ENCODE data around the gene PSMA6.

Gene PSMA6

GRCh38 chr14:35258420-35258819 is 33.8 kb upstream of the PSMA6 start:
- POLR2A ChIA-PET: interaction anchor here (0.9 kb wide), 1 partner anchor 146 kb away, joined by 3 read pairs; the partner anchor contains the start of gene NFKBIA
- CTCF ChIA-PET: interaction anchor here (0.9 kb wide), 1 partner anchor 163 kb away, joined by 3 read pairs; no protein-coding TSS in a partner anchor
- Histone ChIP-seq H3K4me3 (ENCODE audit: low read depth, low read length) (no peak overlapping the region), H3K27ac (ENCODE audit: extremely low read depth, low read depth, low read length) (no peak overlapping the region), H3K9me3 (ENCODE audit: control insufficient read depth, insufficient read depth, low read depth, low read length) (no peaks in the 10 kb centered on the region), H3K36me3 (ENCODE audit: control insufficient read depth in 2 of 2, insufficient read depth in 1 of 2, low read length in 2 of 2) (peaks cover 0 to 8% of the 10 kb centered on the region in 2 experiments; a peak in 2 of 3 replicates), H3K4me1 (ENCODE audit: control insufficient read depth, insufficient read depth, low read length) (no peaks in the 10 kb centered on the region)
- TF ChIP-seq EGR2 (tag by site-specific recombination; IDR thresholded peaks at IDR 0.05; ENCODE audit: low read depth) (0 out of 2 replicates have a peak, but pooled peaks have one; percentile 20), ZNF223 (tag by site-specific recombination; IDR thresholded peaks at IDR 0.05) (no peak)

- H3K4me1 ChIP-seq (ENCODE audit: control insufficient read depth, insufficient read depth, low read length): no peaks in the 10 kb centered on the region
- ChIA-PET POLR2A (no interaction called here), CTCF (interaction anchor here (0.6 to 1.3 kb wide), 2 partner anchors 47 to 169 kb away, joined by 3 read pairs; no protein-coding TSS in a partner anchor)
- no peak overlapping the region for H3K4me3 ChIP-seq (ENCODE audit: low read depth, low read length)
- H3K27ac ChIP-seq (ENCODE audit: extremely low read depth, low read depth, low read length): no peak overlapping the region
- TF ChIP-seq ZNF561 (tag by site-specific recombination; IDR thresholded peaks at IDR 0.05; ENCODE audit: borderline replicate concordance) (no peak), ZIC2 (tag by site-specific recombination; IDR thresholded peaks at IDR 0.05) (no peak), ZNF223 (tag by site-specific recombination; IDR thresholded peaks at IDR 0.05) (no peak), ZNF239 (tag by site-specific recombination; IDR thresholded peaks at IDR 0.05) (no peak), ZFP37 (tag by site-specific recombination; IDR thresholded peaks at IDR 0.05) (no peak), ZNF664 (tag by site-specific recombination; IDR thresholded peaks at IDR 0.05) (no peak), ZNF501 (tag by site-specific recombination; IDR thresholded peaks at IDR 0.05) (no peak), ZNF571 (tag by site-specific recombination; IDR thresholded peaks at IDR 0.05) (no peak), ZNF791 (tag by site-specific recombination; IDR thresholded peaks at IDR 0.05) (no peak), KLF8 (tag by site-specific recombination; IDR thresholded peaks at IDR 0.05) (no peak), ZNF169 (tag by site-specific recombination; IDR thresholded peaks at IDR 0.05) (no peak), KLF10 (tag by site-specific recombination; IDR thresholded peaks at IDR 0.05) (no peak), ZNF416 (tag by site-specific recombination; IDR thresholded peaks at IDR 0.05) (no peak)
- TF ChIP-seq, protein P1, sequence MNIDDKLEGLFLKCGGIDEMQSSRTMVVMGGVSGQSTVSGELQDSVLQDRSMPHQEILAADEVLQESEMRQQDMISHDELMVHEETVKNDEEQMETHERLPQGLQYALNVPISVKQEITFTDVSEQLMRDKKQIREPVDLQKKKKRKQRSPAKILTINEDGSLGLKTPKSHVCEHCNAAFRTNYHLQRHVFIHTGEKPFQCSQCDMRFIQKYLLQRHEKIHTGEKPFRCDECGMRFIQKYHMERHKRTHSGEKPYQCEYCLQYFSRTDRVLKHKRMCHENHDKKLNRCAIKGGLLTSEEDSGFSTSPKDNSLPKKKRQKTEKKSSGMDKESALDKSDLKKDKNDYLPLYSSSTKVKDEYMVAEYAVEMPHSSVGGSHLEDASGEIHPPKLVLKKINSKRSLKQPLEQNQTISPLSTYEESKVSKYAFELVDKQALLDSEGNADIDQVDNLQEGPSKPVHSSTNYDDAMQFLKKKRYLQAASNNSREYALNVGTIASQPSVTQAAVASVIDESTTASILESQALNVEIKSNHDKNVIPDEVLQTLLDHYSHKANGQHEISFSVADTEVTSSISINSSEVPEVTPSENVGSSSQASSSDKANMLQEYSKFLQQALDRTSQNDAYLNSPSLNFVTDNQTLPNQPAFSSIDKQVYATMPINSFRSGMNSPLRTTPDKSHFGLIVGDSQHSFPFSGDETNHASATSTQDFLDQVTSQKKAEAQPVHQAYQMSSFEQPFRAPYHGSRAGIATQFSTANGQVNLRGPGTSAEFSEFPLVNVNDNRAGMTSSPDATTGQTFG (tag by site-specific recombination; IDR thresholded peaks at IDR 0.05; ENCODE audit: borderline replicate concordance): no peak
- peaks cover 0 to 11% of the 10 kb centered on the region in 2 experiments; a peak in 2 of 3 replicates for H3K36me3 ChIP-seq (ENCODE audit: control insufficient read depth in 2 of 2, insufficient read depth in 1 of 2, low read length in 2 of 2)
- H3K9me3 ChIP-seq (ENCODE audit: control insufficient read depth, insufficient read depth, low read depth, low read length): no peaks in the 10 kb centered on the region
Observed at GRCh38 chr14:35261774-35262173, 30.4 kb upstream of the PSMA6 start.

DNA sequence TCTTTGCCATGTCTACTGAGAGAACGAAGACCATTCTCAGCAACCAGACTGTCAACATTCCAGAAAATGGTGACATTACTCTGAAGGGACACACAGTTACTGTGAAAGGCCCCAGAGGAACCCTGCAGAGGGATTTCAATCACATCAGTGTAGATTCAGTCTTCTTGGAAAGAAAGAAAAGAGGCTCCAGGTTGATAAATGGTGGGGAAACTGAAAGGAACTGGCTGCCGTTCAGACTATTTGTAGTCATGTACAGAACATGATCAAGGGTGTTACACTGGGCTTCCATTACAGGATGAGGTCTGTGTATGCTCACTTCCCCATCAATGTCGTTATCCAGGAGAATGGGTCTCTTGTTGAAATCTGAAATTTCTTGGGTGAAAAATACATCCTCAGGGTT is 29.7 kb upstream of the PSMA6 start:
- peaks cover 0 to 11% of the 10 kb centered on the region in 2 experiments; a peak in 2 of 3 replicates for H3K36me3 ChIP-seq (ENCODE audit: control insufficient read depth in 2 of 2, insufficient read depth in 1 of 2, low read length in 2 of 2)
- POLR2A ChIA-PET: no interaction called here

More for the DNA sequence above, 29.7 kb upstream of the PSMA6 start:
- no peak overlapping the region for H3K4me3 ChIP-seq (ENCODE audit: low read depth, low read length)
- H3K27ac ChIP-seq (ENCODE audit: extremely low read depth, low read depth, low read length): no peak overlapping the region
- CTCF ChIA-PET: interaction anchor here (0.6 kb wide), 1 partner anchor 169 kb away, joined by 3 read pairs; no protein-coding TSS in a partner anchor
- TF ChIP-seq ZBTB26 (tag by site-specific recombination; optimal IDR thresholded peaks at IDR 0.05): no peak
- H3K9me3 ChIP-seq (ENCODE audit: control insufficient read depth, insufficient read depth, low read depth, low read length): no peaks in the 10 kb centered on the region
- no peaks in the 10 kb centered on the region for H3K4me1 ChIP-seq (ENCODE audit: control insufficient read depth, insufficient read depth, low read length)
